Smooth muscle cell (in vitro differentiated cells): Measurements from ENCODE around the gene TSPAN15. TPM values are rescaled to one million over a fixed set of nuclear protein-coding genes. Genes with fewer than 3 reads are reported as not detected.

Experiments used
- DNase-seq: peaks from one replicate; lab custom pipeline; 2025; ENCODE audit not compliant: unreplicated experiment; lab: John Stamatoyannopoulos, UW
- H2AFZ ChIP-seq: fragments of 200-600 bp; sonication (generic); 2 replicates; pipeline ENCODE4 v1.6.0; 2016; ENCODE audit warnings: antibody characterized with exemption, low read depth, mild to moderate bottlenecking
- H3F3A ChIP-seq: fragments of 200-600 bp; sonication (generic); 2 replicates; pipeline ENCODE4 v1.6.0; 2017; ENCODE audit warnings: antibody characterized with exemption, low read depth
- H3K27ac ChIP-seq: fragments of 200-600 bp; sonication (generic); 2 replicates; pipeline ENCODE4 v1.5.1; 2016; ENCODE audit warnings: low read depth, mild to moderate bottlenecking
- H3K27me3 ChIP-seq: fragments of 200-600 bp; sonication (generic); 2 replicates; pipeline ENCODE4 v1.6.1; 2016; ENCODE audit warnings: low read depth, mild to moderate bottlenecking
- H3K36me3 ChIP-seq: fragments of 200-600 bp; sonication (generic); 2 replicates; pipeline ENCODE4 v1.5.1; 2016; ENCODE audit warnings: low read depth
- H3K4me1 ChIP-seq: fragments of 200-600 bp; sonication (generic); 2 replicates; pipeline ENCODE4 v1.5.1; 2016; ENCODE audit warnings: low read depth
- H3K4me2 ChIP-seq: fragments of 200-600 bp; sonication (generic); 2 replicates; pipeline ENCODE4 v1.6.0; 2016; ENCODE audit warnings: mild to moderate bottlenecking
- H3K4me3 ChIP-seq: fragments of 200-600 bp; sonication (generic); 2 replicates; pipeline ENCODE4 v1.5.1; 2016; ENCODE audit warnings: mild to moderate bottlenecking
- H3K79me2 ChIP-seq: fragments of 200-600 bp; sonication (generic); 2 replicates; pipeline ENCODE4 v1.6.0; 2016; ENCODE audit warnings: low read depth, mild to moderate bottlenecking
- H3K9ac ChIP-seq: fragments of 200-600 bp; sonication (generic); 2 replicates; pipeline ENCODE4 v1.6.0; 2016; ENCODE audit warnings: low read depth
- H3K9me3 ChIP-seq: fragments of 200-600 bp; sonication (generic); replicated peaks from 2 replicates; pipeline ENCODE4 v1.5.1; 2016; ENCODE audit warnings: low read depth
- H4K20me1 ChIP-seq: fragments of 200-600 bp; sonication (generic); 2 replicates; pipeline ENCODE4 v1.6.0; 2016; ENCODE audit warnings: low read depth
- CTCF ChIP-seq: fragments of 200-600 bp; sonication (generic); IDR thresholded peaks from 2 replicates; pipeline ENCODE4 v1.5.1; 2017; ENCODE audit warnings: borderline replicate concordance, mild to moderate bottlenecking, antibody characterized with exemption; ENCODE audit not compliant: insufficient read depth, poor library complexity, severe bottlenecking
- WGBS: methylation state at CpG from one replicate; pipeline ENCODE4 v1.1.7; 2016; ENCODE audit warnings: low lambda C conversion rate; 5-methylcytosine and 5-hydroxymethylcytosine counted together
- polyA plus RNA-seq: library from polyadenylated mRNA; unstranded; fragments of >200 nt; fragmentation: Nextera tagmentation; extraction: Ambion mirVana; gene quantifications from 2 replicates; pipeline ENCODE4 v1.2.1, GENCODE V29; 2016
- total RNA-seq: library from RNA; depleted of rRNA; stranded (reverse); fragments of >200 nt; gene quantifications from 2 replicates; pipeline ENCODE4 v1.2.3, GENCODE V29; 2014

TSPAN15 gene
- total and polyA plus RNA-seq, 2 experiments from 2014 or later: 113 to 249 TPM

DNA sequence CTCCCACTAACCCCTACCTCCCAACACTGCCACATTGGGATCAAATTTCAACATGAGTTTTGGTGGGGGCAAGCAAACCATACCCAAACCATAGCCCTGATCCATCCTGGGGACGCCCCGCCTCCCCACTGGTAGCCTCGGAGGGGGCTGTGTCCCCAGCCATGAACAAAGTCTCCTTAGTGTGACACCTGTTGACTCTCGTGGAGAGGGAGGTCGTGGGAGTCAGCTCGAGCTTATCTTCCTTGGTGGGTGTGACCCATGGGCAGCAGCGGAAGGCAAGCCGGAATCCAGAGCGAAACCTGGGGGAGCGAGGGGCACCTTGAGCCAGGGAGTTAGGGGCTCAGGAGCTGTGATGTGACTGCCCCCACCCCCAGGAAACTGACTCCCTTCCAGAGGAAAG, 46.5 kb upstream of the TSPAN15 start:
- no peaks in the 10 kb centered on the region for H4K20me1 ChIP-seq
- no peak overlapping the region for H3K9ac ChIP-seq
- DNase-seq: no peak
- H3K79me2 ChIP-seq: no peaks in the 10 kb centered on the region
- peaks cover 27% of the 10 kb centered on the region for H3F3A ChIP-seq
- 93% methylated on average over 10 of the region's 10 CpGs for WGBS
- peak overlapping the region; percentile 42 for H3K27ac ChIP-seq
- H3K4me3 ChIP-seq: no peak overlapping the region
- H3K27me3 ChIP-seq: no peaks in the 10 kb centered on the region
- H3K36me3 ChIP-seq: no peaks in the 10 kb centered on the region
- no peaks in the 10 kb centered on the region for H3K9me3 ChIP-seq
- no peak overlapping the region for H3K4me2 ChIP-seq
- TF ChIP-seq CTCF: no peak
- H2AFZ ChIP-seq: no peak overlapping the region
- no peaks in the 10 kb centered on the region for H3K4me1 ChIP-seq

DNA sequence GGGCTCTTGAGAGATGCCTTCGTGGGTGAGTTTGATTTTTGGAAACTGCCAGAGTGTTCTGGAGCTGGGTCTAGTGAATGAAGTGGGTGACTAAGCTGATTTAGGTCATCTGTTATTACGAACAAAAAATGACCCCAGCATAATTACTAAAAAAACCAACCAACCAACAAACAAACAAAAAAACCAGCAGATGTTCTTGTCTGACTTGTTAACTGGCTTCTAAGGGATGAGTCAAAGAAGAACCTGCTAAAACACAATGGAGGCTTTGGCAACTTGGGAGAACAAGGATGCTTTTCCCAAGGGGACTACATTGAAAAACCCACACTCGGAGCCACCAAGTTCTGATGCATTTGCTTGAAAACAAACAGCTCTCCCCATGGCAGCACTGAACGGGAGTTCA, 46.0 kb upstream of the TSPAN15 start:
- Histone ChIP-seq H3K9me3 (no peaks in the 10 kb centered on the region), H2AFZ (no peak overlapping the region), H3K9ac (no peak overlapping the region), H3K4me1 (no peaks in the 10 kb centered on the region), H3K36me3 (no peaks in the 10 kb centered on the region), H4K20me1 (no peaks in the 10 kb centered on the region), H3K27ac (peak overlapping the region; percentile 42), H3K4me2 (no peak overlapping the region), H3F3A (peaks cover 32% of the 10 kb centered on the region), H3K27me3 (no peaks in the 10 kb centered on the region), H3K79me2 (no peaks in the 10 kb centered on the region), H3K4me3 (no peak overlapping the region)
- WGBS: 71% methylated on average over 4 of the region's 4 CpGs
- no peak for DNase-seq
- no peak for TF ChIP-seq CTCF

DNA sequence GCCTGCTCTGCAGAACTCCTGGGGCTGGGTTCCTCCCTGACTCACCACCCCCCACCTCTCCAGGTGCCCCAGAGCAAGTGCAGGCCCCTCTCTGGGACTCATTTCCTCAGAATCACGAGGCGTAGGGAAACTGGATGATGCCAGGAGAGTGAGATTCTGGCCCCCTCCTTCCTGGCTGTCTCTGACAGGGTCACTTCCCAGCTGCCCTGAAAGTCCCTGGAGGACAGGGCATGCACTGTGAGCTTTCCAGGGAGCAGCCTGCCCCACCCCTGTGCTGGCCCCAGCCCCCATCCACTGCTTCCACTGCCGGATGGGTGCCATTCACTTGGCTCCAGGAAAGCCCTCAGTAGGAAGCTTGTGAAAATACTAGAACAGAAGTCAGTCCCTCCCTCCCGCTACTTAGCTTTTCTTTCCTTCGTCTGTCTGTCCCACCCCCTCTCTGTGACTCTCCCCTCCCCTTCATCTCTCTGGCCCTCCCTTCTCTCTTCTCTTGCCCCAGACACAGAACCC, 44.9 kb upstream of the TSPAN15 start:
- no peak overlapping the region for H3K4me3 ChIP-seq
- no peaks in the 10 kb centered on the region for H3K79me2 ChIP-seq
- H3K4me1 ChIP-seq: no peaks in the 10 kb centered on the region
- no peak overlapping the region for H3K4me2 ChIP-seq
- no peak for TF ChIP-seq CTCF
- 28% methylated on average over 5 of the region's 5 CpGs for WGBS
- no peaks in the 10 kb centered on the region for H3K27me3 ChIP-seq
- no peak for DNase-seq
- H2AFZ ChIP-seq: no peak overlapping the region
- peaks cover 41% of the 10 kb centered on the region for H3F3A ChIP-seq
- H3K9ac ChIP-seq: no peak overlapping the region
- H3K36me3 ChIP-seq: no peaks in the 10 kb centered on the region
- no peaks in the 10 kb centered on the region for H4K20me1 ChIP-seq
- H3K27ac ChIP-seq: peak overlapping the region; percentile 48
- no peaks in the 10 kb centered on the region for H3K9me3 ChIP-seq

DNA sequence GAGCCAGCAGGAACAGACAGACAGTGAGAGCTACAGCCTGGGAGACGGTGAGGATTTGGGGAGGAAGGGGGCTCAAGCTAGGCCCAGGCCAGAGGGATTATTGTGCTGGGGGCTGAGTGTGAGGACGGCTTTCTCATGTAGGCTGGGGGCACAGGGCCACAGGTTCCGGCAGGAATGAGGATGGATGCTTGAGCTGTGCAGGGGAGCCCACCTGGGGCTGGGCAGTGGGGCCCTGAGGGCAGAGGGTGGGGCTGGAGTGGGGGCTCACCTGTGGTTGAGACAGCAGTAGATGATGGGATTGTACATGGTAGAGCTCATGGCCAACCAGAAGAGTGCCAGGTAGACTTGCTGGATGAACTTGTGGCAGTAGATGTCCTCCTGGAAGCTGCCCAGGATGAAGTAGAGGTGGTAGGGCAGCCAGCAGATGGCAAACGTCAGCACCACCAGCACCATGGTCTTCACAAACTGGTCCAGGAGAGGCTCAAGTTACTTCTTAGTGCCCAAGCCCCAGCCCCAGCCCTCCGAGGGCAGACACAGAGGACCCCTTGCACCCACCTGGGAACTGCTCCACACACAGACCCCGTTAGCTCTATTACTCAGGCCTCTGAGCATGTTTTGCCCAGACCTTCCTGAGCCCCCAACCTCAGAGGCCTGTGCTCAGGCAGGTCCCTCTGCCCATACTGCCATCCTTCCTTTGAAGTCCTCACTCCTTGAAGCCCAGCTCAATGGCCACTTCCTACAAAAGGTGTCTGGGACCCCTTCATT, 44.3 kb upstream of the TSPAN15 start:
- Histone ChIP-seq H2AFZ (no peak overlapping the region), H3K9me3 (no peaks in the 10 kb centered on the region), H3K4me3 (no peak overlapping the region), H4K20me1 (no peaks in the 10 kb centered on the region), H3K9ac (no peak overlapping the region), H3F3A (peaks cover 46% of the 10 kb centered on the region), H3K79me2 (no peaks in the 10 kb centered on the region), H3K27ac (peak overlapping the region; percentile 48), H3K4me1 (no peaks in the 10 kb centered on the region), H3K27me3 (no peaks in the 10 kb centered on the region), H3K4me2 (no peak overlapping the region), H3K36me3 (no peaks in the 10 kb centered on the region)
- no peak for DNase-seq
- no peak for TF ChIP-seq CTCF
- 68% methylated on average over 6 of the region's 6 CpGs for WGBS
